GM19023 (cell line): ENCODE data around the gene FAM107A.

ENCODE experiments used
- ATAC-seq: cut with Tn5 transposase; IDR thresholded peaks from one replicate; pipeline ENCODE4 v1.9.1; 2021; ENCODE audit warnings: mild to moderate bottlenecking, moderate library complexity; ENCODE audit not compliant: unreplicated experiment

The FAM107A gene

DNA sequence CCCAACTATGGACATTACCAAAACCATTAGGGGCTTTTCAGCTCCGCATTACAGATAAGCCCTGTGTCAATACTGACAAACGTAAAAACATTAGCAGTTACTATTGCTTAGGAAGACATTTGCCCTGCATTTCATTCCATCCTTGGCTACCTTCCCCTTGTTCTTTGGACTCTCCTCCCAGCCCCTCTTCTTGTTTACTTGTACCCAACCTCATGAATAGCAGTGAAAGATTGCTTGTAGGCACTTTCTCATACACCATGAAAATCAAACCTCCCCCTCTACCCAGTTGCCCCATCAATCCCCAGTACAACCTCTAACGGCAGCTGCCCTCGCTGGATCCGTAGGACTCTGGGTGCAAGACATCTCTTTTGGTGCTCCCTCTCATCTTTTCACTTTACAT lies 16.9 kb upstream of the FAM107A start:
- ATAC-seq = no peak

DNA sequence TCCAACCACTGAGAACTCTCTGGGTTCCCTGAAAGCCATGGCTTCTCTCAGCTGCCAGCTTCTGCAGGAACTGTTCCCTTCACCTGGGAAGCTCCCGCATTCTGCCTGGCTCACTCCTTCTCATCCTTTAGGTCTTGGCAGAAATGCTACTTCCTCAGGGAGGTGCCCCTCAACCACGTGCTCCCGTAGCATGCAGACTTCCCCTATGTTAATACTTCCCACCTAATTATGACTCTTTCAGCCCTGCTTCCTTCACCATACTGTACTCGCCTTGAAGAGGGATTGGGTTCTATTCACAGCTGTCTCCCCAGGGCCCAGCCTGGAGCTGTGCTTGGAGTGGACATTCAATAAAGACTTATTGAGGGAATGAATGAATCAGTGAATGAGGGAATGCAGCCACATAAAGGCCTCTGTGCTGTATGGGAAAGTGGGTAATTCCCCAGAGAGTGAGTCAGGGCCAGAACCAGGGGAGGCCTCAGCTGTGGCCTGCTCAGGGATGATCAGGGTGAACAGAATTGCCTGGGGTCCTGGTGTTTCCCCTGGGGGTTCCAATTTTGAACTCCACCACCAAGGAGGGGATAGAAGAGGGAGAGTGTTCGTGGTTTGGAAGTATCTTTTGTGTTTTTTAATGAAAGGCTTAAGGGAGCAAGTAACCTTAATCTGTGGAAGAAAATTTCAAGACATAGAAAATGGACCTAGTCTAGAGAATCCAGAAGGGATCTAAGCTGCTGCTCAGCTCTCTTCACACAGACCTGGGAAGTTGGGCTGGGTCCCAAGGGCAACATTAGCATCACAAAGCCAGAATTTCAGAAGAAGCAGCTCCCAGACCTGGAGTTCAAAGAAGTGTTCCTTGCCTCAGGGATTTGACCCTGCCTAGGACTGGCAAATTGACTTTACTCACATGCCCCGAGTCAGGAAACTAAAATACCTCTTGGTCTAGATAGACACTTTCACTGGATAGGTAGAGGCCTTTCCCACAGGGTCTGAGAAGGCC lies 14.6 kb upstream of the FAM107A start:
- ATAC-seq = no peak

DNA sequence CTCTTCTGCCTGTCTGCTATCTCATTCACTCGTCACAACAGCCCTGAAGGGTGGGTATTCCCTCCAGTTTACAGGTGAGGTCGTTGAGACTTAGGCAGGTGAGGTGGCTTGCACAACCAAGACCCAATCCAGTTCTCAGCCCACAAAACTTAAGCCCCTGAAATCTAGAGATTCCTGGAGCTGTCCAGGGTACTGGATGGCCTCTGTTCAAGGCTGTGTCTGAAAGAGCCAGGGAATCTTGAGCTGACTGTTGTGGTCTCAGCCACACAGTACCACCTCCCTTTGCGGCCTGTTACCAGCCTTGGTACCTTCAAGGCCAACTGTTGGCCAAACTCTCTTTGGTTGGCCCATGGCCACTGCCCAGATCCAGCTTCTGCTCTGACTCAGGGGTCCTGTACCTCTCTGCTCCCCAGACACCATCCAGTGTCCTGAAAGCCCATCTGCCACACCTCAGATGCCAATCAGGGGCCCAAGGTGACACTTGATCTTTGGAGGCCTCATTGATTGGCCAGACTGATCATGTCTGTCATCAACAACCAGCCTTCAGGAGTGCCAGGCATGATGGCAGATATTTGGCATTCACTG lies 10.9 kb upstream of the FAM107A start:
- no peak for ATAC-seq

DNA sequence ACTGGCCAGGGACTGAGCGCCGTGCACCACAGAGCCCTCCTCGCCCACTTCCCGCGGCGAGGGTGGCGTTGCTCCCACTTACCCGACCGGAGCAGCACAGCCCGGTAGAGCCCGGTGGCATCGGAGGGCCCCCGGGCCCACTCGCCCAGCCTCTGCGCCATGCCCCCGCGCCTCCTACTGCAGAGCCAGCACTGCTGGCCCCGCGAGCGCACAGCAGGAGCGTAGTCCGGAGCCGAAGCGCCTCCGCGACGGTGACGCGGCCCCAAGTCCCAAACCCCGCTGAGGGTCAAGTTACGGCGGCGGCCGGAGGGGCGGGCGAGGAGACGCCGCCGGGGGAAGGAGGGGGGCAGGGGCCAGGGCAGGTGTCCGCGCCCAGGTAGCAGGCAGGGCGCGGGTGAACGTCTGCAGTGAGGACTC lies 9.6 kb upstream of the FAM107A start:
- no peak for ATAC-seq

DNA sequence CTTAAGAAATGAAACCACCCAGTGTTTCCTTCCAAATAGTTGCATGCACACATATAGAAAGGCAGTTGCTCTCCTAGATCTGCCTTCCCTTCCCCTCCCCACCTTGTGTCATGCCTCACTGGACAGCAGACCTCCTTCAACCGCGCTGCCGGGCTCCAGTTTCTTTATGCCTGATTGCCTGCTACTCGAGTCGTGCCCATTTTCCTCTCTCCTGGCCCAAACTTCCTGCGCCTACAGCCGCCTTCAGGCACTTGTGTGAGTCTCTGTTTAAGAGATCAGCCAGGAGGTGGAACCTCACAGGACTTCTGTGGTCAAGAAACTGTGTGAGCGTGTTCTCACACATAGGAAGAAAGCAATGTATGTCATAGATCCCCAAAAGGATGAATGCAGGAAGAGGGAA lies 8.8 kb upstream of the FAM107A start:
- no peak for ATAC-seq

DNA sequence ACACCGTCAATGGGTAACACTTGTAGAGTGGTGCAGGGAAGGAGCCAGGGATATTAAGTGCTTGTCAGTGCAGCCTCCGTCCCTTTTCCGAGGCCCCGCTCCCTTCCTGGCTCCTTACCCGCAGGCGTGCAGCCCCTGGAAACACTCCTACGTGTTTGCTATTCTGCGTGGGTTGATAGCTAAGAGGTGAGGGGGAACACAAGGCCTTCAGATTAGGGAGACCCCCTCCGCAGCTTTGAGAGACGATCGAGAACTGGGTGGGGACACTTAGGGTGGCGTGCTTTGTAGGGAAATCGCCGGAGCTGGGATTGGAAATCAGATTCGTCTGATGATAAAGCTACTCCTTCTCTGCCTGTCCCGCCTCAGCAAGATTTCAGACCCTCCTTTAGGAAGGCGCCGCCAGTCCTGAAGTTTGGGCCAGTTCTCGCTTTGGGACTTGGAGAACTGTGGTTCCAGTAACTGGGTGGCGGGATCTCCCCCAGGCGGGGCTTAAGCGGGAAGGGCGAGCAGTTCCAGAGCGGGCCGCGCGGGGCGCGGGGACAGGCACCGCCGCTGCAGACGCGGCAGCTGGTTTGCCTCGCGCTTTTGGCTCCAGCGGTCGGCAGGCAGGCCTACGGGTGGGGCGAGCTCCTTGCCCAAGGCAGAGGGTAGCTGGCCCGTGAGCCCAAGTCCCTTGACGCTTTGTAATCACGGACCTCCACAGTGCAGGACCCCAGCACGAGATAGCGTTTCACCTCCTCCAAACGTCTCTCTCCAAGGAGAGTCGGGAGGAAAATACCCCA lies 8.0 kb upstream of the FAM107A start:
- ATAC-seq = peak; percentile 86

DNA sequence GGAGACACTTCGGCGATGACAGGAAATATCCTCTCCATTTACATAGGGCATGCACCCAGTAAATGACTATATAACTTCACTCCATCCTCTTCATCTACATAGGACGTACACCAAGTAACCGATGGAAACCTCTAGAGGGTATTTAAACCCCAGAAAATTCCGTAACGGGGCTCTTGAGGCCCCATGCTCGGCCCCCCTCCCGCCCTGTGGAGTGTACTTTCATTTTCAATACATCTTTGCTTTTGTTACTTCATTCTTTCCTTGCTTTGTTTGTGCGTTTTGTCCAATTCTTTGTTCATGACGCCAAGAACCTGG lies 7.5 kb upstream of the FAM107A start:
- no peak for ATAC-seq

DNA sequence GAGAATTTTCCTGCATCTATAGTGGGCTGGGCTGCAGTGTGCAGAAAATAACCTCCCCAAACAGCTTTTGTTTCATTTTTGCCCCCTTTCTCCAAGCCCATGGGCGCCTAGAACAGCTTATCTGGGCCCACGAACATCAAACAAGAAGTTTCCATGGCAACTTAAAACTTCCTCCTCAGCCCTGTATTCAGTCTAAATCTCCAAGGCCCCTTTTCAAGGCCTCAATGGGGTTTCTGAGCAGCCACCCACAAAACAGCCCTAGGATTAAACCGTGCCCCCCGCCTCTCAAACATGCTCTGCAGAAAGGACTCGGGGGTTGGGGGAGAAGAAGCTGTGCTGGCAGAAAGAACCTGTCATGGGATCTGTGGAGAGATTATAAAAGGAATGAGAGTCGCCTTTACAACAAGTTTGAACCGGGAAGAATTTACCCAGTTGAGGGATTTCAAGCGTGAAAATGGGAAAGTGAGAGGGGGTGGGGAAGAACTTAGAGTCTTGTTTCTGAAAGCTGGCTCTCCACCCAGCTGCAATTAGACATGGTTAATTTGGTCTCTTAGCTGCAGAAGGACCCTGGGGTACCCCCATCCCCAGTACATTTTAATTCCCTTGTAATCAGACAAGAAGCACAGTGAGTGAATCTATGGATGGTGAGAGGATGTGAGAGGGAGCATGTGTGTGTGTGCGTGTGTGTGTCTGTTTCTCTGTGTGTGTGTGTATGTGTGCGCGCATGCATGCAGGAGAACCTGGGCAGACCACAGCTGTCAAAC lies 4.3 kb upstream of the FAM107A start:
- ATAC-seq = no peak

DNA sequence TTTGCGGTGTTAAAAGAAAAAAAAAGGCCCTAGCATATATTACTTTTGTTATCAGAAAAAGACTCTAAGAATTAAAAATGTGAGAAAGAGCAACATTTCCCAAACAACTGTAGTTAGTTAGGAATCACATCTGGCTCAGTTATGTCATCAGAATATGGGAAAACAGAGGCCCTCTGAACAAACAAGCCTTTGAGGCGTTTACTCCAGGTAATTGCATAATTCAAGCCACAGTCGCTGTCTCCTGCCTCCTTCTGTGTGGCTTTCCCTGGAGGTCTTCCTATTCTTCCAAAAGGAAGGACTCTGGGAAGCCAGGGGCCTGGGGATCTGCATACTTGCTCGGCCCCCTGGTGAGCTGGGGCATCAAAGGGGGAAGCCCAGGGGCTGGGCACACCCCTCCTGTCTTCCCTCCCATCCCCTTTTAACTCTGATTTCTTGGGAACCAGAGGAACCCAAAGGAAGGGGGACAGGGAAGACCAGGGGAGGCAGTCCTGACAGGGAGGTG lies 3.7 kb upstream of the FAM107A start:
- ATAC-seq = no peak

DNA sequence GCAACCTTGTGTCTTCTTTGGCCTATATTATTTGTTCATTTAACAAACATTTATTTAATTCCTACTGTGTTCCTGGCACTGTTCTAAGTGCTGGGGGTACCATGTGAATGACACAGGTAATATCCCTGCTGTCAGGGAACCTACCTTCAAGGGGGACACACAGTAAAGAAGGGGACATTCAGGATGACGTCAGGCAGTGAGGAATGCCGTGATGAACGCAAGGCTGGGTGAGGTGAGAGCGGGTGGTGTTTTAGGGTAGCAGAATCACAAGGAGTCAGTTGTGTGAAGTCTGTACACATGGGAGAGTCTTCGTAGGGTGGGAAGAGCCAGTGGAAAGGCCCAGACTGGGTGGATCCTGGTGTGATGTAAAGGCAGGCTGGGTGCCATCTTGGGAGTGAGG lies 1.7 kb upstream of the FAM107A start:
- ATAC-seq = no peak

DNA sequence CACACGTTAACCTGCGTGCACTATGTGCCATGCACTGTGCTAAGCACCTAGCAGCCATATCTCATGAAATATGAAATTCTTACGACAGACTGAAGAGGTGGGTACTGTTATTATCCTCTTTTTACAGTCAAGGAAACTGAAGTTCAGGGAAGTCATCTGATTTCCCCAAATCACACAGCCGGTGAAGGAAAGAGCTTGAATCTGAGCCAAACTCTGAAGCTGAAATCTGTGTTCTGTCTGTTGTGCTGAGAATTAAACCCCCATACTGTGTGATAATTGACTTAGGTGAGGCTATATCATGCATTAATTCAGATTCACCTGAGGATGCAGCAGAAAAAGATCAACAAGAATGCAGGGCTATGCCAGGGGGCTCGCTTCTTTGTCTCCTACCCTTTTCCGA lies 475 bp downstream of the FAM107A start:
- ATAC-seq = no peak

DNA sequence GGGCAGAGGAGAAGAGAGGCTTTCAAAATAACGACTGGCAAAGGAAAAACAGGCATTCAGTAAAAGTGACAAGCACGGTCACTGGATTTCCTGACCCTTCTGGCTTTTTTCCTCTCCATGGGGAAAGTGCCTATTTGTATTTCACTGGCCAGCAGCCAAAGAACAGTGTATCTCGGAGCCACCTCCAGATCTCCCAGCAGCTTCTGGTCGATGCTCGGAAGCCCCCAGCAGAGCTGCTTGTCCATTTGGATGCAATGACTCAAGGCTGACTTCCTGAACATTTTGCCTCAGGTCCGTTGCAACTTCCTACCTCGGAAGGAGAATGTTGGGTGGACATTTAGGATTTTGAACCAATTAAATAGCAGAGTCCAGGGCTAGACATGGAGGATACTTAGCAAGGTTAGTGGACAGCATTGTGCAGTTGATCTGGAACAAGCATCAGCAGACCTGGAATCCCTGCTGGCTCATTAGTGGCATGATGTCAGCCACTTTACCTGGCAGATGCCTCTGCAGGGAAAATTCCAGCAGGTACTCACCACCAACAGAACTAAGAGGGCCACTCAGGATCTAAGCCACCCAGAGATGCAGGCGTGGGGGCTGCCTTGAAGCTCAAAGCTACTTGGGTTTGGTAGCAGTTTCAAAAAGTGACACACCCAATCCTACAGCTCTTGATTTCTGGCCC lies 1.1 kb downstream of the FAM107A start:
- no peak for ATAC-seq

DNA sequence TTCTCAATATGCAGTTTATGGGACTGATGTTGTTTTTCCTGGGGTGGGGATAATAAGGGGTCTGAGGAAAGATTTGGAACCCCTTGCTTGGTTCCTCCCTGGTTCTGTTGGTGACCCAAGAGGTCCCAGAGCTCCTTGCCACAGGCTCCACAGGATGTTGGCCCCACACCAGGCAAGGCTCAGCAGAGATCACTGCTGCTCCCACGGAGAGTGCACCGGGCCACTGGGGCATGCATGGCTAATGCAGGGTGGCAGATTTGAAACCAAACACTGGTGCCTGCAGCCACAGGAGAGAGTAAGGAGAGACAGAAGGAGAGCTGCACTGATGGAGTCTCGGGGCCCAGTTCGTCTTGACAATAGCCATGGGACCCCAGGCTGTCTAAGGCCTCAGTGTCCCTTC lies 2.5 kb downstream of the FAM107A start:
- ATAC-seq = no peak

DNA sequence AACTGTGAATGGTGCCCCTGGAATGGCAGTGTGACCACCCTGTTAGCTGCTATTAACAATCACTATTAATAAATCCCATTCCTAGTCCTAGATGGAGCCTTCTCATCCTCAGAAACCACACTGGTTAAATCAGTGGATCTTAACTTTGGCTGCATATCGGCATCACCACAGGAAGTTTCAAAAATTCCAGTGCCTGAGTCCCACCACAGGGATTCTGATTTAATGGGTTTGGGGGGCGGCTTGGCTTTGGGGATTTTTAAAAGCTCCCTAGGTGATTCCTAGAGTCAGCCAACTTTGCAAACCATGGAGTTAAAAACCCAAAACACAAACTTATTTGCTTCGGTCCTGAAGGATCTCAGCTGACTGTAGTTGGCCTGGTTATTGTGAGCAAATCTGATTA lies 3.1 kb downstream of the FAM107A start:
- ATAC-seq = no peak

DNA sequence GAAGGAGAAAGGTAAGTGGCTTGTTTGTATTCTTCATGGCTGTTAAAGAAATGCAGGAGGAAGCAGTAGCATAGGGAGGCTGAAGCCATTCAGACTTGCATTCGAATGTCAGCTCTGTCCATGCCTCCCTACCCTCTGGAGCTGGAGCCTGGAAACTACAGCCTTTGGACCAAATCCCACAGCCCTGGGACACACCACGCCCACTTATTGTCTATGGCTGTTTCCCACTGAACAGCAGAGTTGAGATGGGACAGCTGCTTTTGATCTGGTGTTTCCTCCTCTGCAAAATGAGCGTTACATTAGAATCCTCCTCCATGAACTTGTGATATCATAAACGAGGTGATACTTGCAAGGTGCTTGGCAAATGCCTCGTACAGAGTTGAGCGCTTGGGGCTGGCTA lies 3.6 kb downstream of the FAM107A start:
- ATAC-seq = no peak

DNA sequence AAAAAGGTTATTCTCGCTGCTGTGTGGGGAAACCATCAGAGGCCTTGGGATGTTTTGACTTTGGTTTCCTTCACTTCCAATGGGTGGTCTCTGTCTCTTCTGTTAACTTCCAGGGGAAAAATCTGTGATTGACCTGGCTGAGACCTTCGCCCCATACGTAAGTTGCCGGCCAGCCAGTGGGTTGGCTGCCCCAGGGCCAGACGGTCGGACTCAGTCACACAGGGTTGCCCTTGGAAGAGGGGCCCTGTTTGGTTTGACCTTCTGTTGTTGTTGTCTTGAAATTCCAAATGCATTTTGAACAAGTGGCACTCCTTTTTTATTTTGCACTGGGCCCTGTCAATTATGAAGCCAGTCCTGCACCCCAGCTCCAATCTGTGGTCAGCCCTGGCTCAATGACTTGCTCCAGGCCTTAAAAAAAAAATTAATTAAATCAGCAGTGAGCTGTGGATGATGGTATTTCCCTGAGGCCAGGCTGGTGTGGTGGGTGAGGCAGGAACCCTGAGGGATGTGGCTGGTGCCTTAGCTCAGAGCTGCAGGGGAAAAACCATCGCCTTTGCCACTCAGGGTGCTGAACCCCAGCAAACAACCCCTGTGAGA lies 4.5 kb downstream of the FAM107A start:
- no peak for ATAC-seq

DNA sequence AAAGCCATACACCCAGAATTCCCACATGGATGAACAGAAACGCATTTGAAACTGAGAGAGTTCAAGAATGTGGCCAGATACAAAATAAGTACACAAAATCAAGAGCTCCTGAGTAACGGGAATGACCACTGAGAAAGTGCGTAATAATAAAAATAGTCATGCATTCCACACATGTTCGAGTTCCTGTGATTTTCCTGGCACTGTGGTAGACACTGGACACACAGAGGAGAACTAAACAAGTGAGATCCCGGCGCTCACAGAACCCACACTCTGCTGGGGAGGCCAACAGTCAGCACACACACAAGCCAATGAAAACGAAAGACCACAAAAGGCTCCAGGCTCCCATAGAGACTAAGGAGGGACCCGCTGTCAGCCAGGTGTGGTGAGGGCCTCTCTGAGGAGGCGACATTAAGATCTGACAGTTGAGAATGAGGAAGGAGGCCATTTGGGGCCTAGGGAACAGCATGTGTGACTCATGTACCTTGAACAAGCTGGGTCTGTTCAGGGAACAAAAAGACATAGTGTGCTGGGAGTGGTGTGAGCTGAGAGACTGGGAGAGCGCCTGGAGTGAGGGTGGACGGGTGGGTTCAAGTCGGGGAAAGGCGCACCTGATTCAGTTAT lies 5.1 kb downstream of the FAM107A start:
- ATAC-seq = no peak

DNA sequence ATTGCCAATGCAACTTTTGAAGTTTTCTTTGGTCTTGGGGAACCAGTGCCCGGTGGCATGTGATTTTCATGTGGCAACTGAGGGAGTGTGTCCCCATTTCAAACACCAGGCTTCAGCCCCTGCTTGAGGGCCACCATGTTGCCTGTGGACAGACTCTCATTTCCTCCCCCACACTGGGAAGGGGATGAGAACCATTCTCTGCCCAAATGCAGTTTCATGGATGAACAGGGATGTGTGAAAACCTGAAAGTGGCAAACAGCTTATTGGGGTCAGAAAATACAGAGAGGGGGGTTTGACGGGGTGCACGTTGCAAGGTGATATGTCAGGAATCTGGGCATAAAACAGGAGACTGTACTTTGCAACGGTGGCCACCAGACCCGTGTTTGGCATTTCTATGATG lies 6.3 kb downstream of the FAM107A start:
- ATAC-seq = no peak

DNA sequence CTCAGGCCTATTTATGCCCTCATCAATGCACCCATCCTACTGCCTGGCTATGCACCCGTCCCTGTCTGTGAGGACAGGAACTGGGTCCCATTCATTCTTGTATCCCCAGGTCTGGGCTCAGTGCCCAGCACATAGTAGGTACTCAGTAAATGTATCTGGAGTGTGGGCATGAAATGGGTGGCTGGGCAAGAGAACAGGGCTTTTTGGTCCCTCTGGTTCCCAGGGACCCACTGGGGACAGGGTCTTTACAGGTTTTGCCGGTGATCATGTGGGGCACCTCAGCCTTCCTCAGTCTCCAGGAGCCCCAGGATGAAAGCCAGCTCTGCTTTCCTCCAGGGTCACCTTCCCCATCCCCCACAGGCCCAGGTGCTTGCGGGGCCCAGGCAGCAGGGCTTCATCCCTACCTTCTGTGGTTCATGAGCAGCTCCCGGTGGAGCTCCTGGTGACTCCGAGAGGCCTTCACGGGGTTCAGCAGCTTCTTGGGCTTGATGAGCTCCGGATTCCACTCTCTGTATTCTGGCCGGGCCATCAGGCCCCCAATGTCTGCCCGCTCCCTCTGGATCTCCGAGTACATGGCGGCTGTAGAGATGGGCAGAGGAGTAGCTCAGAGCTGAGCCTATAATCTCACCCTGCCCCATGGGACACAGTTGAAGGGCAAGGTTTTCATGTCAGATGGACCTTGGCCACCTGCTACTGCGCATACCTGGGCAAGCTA lies 7.7 kb downstream of the FAM107A start:
- no peak for ATAC-seq
